HG03457 (cell line): ENCODE data around the gene ALDH1A3.

Experiments used
- ATAC-seq: cut with Tn5 transposase; IDR thresholded peaks from one replicate; pipeline ENCODE4 v1.9.1; 2021; ENCODE audit warnings: moderate number of reproducible peaks; ENCODE audit not compliant: unreplicated experiment

Gene ALDH1A3

DNA sequence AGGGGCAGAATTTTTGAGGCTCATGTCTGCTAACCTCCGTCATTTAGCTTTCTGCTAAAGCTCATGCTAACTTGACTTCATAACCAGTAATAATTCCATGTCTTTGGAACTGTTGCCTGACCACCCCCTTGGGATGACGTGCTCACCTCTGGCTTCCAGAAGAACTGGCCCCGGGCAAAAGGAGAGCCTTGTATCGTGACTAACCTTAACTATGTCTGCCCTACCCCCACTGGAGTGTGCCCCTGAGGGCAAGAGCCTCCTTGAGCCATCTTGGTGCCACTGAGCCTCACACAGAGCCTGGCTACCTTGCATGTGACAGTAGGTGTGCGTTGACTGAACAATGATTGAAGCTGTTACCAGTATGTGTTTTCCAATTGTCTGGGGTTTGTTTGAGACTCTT lies 44.3 kb downstream of the ALDH1A3 start:
- ATAC-seq = no peak

DNA sequence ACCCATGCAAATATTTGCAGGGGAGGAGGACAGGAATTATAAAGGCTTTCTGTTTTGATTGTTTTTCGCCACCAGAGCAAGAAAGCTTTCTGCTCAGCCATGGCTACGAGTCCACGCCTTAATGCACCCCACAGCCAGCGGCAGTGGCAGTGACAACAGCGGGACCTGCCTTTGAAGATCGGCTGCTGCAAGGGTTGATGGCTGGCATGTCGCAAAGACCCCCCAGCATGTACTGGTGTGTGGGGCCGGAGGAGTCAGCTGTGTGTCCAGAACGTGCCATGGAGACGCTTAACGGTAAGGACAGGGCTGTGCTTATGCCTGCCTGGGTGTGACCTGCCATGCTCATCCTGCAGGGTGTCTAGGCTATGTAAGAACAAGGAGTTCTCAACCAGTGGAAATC lies 44.8 kb downstream of the ALDH1A3 start:
- ATAC-seq = no peak

DNA sequence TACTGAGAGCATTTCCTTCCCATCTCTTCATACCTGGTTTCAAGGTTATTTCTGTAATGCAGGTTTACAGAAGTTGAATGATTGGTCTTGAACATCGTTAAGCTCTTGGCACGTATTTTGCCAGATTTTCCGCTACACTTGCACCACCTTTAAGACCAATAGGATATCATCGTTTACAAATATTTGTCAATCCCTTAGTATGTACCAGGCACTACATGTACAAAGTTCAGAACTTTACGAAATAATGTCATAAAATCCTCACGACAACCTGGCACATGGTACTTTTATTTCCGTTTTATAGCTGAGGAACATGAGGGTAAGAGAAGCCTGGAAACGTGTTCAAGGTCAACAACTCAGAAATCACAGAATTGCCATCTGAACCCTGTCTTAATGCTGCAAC lies 45.8 kb downstream of the ALDH1A3 start:
- ATAC-seq = no peak

DNA sequence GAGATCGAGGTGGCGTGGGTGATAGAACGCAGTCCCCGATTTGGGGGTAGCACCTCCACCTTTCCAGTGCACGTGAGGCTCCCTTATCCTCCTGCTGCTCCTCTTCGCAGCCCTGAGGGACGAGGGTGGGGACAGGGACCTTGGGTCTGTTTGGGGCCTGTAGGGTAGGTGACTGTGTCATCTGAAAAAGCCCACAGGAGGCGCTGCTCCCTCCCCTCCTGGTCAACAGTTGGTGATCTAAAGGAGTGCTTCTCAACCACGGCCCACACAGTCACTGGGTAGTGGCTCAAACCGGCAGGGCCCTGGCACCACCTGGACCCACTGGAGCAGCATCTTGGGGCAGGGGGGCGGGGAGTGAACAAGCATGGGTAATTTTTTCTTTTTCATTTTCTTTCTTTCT lies 46.6 kb downstream of the ALDH1A3 start:
- no peak for ATAC-seq

DNA sequence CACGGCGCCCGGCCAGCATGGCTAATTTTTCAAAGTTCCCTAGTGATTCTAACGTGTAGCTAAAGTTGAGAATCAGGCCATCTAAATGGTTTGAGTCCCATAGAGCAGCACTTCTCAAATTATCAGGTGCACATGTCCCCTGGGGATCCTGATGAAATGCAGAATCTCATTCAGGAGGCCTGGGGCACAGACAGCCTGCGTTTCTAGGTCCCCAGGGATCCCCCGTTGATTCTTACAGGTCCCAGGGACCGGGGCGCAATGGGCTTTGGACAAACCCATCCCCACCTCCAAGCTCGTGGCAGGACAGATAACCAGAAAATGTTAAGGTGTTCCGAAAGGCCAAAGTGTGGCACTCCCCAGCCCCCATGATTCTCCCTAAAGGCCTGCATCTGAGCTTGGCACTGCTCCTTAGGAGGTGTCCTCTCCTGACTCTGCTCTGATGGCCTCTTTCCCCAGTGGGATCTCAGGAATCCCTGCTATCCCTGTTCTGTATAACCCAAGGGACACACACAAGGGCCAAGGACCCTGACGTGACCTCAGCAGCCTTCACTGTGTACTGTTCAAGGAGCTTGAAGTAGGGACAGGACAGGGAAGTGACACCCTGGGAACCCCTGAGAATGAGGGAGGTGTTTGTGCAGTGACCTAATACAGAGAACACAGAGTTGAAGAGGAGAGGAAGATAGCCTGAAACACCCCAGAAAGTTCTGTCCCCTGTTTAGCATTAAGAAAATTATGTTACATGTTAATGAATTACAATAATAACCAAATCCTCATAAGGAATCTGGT lies 47.5 kb downstream of the ALDH1A3 start:
- ATAC-seq = no peak

DNA sequence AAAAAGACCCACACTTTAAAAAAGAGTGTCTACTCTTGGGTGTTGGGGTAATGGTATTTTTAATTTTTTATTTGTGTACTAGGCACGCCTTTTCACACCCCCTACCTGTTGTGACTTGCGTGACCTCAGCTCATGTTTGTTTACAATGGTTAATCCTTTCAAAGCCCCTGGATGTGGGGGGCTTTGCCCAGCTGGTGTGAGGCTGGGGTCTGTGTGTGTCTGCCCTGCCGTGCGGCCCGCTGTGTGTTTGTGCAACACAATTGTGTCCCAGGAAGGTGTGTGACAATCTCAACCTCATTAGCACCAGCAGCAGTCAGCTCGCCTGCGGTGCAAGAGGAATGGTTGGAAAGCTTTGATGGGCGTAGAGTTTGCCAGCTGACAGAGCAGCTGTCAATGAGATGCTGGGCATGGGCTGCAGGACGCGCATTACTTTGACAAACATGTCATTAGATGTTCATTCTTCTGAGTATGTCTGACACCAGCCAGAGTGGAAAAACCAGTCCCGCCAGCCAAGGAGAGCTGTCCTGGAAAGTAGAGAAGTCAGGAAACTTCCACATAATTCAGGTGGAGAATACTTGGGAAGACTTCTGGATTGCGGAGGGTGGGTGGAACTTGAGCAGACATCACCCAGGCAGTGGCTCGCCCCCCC lies 49.1 kb downstream of the ALDH1A3 start:
- no peak for ATAC-seq

DNA sequence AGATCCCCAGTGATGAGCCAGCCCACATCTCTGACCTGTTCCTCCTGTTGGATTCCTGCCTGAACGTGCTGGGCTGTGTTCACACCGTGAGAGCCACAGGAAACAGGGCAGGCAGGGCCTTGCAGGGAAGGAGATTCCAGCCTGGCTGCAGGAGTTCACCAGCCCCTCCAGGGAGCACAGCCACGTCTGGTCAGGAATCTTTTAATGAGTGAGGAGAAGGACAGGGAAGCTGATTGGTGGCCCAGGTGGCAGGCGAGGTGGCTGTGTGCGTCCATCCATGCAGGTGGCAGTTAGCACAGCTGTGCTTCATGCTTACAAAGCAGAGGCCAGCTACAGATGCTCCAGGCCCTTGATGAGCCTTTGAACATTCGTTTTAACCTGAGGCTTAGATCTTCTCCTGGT lies 50.0 kb downstream of the ALDH1A3 start:
- ATAC-seq = no peak

DNA sequence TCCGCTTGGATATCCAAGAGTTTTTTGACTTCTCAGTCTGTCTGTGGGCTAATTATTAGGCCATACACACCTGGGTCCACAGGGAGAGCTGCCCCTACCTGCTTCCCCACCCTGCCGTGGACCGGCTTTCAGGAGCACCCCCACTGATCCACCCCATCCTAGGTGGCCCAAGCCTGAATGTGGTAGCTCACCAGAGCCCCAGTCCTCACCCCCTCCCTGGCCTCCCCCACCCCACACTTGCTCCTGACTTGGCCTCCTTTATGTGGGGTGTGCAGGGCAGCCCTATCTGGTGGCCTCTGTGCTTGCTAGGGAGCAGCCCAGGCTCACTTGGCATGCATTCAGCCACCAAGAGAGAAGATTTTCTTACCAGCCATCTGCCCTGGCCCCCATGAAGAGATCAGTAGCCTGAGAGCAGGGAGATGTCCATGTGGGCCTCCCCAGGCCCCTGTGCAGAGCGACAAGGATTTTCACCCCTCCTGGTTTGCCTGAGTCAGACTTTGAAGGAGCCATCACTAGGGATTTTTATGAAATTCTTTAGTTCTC lies 50.7 kb downstream of the ALDH1A3 start:
- ATAC-seq = no peak

DNA sequence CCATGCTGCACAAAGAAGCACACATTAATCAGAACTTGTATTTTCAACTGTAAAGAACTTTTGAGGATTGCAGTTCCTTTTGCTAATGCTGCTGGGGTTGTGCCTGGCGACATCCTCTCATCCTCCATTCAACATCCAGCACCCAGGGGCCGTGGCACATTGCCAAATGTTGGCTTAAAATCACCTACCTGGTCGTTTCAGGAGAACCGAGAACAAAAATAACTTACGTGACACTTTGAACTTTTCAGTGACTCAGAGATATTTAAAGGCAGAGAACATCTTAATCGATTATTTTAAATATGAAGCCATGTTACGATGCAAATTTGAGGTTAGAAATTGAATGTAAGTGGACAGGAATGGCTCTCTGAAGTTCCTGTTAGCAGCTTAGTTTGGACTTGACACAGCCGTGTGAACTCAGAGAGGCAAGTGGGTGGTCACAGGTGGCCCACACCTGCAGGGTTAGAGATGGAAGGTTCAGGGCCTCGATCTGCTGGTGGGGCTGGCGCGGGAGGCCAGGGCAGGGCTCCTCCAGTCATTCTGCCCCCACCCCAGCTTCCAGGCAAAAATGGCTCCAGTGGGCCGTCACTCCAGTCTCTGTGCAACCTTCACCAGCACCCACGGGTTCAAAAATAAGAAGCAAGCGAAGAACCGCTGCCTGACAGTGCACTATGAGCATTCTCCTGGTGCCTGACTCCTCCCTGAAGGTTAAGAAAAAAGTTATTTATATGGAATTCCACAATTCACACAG lies 51.7 kb downstream of the ALDH1A3 start:
- no peak for ATAC-seq

DNA sequence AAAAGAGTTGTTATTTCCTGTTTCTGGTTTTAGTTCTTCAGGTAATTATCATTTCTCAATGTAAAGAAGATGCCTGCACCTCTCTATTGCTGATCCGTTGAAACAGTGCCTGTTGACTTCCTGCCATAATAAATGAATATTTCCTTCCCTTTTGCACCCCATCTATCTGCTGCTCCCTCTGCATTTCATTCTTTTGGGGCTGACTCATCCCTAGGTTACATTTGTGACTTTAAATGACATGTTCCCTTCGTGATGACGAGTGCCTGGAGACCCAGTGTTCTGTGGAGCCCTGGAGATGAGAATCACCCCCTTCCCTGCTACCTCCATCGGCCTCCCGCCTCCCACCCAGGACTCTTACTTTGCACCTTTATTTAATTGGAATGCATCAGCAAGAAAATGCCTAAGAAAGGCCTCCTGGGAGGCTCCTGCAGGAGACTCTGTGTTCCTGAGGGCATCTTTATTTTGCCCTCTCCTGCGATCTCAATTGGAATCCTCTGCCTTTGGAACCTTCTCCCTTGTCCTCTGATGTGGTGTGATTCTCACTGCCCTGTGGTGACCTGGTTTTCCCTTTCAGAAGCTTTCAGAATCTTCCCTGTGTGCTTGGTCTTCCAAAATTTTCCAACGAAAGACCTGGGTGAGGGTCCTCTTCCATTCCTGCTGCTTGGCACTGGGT lies 53.2 kb downstream of the ALDH1A3 start:
- ATAC-seq = no peak

DNA sequence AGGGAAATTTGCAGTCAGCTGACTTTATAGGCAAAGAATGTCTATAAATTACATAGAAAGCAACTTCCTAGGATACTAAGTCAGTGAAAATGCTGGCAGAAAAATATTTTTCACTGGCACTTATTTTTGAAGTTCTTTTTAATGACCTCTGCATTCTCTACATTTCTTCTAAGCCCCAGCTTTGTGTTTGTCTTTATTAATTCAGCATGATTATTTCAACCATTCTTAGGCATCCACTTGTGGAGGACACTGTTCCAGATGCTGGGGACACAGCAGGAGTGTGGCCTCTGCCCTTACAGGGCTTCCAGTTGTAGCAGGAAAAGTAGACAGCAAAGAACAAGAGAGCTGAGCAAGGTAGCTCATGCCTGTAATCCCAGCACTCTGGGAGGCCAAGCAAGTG lies 54.5 kb downstream of the ALDH1A3 start:
- no peak for ATAC-seq

DNA sequence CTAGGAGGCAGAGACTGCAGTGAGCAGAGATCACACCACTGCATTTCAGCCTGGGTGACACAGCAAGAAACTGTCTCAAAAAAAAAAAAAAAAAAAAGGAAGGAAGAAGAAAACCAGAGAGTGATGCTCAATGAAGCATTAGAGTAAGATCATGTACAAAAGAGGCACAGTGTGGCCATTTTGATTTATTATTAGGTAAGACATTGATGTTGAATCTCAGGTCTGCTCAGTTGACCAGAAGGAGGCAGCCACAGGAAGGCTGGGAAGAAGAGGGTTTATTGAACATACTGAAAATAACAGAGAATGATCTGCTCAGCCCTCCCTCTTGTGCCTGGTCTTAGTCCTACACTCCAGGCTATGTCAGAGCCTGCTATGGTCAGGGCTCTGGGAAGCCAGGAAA lies 55.1 kb downstream of the ALDH1A3 start:
- no peak for ATAC-seq

DNA sequence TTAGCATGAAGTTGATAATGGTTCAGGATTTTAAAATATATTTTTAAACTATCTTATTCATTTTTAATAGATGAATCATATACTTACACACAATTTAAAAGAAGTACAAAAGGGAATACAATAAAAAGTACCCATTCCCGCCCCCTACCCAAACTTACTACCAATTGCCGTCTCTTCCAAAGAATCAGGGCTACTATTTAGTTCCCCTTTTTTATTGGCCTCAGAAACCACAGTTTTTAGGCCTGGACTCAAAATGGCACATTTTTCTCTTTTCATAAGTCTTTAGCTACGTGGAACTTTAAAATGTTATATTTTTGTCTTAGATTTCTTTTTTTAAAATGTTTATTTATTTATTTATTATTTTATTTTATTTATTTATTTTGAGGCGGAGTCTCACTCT lies 57.5 kb downstream of the ALDH1A3 start:
- no peak for ATAC-seq

DNA sequence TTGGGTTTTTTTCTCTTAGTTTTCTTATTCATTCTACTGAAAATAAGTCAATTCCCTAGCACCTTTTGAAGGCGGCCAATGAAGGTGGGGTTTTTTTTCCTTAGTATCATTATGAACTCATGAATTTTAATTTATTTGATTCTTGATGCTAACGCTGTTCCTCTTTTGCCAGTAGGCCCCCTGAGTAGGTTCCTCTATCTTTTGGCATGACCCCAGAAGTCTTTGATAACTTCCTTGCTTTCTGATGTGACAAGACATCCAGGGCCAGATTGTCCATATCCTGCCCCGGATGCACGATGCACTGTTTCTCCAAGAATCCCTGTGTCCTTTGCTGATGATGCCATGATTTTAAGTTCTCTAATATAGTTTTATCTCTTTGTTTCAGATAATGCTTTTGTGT lies 60.2 kb downstream of the ALDH1A3 start:
- no peak for ATAC-seq

DNA sequence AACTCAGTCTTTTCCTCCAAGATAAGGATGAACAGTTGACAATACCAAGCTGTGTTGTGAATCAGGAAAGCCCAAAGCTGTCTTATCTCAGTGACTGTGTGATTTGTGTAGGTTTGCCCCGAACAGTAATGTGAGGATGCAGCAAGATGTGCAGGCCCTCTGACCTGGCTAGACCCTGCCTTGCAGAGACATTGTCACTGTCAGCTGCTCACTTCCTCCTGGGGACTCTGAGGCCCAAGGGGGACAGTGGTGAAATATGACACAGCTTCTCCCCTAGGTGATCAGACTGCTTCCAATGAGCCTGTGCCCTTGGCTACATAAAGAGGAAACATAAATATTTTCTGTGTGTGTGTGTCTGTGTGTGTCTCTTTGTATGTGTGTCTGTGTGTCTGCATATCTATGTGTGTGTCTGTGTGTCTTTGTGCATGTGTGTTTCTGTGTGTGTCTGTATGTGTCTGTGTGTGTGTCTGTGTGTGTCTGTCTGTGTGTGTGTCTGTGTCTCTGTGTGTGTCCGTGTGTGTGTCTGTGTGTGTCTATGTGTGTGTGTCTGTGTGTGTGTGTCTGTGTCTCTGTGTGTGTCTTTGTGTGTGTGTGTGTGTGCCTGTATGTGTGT lies 61.2 kb downstream of the ALDH1A3 start:
- peak; percentile 64 for ATAC-seq

DNA sequence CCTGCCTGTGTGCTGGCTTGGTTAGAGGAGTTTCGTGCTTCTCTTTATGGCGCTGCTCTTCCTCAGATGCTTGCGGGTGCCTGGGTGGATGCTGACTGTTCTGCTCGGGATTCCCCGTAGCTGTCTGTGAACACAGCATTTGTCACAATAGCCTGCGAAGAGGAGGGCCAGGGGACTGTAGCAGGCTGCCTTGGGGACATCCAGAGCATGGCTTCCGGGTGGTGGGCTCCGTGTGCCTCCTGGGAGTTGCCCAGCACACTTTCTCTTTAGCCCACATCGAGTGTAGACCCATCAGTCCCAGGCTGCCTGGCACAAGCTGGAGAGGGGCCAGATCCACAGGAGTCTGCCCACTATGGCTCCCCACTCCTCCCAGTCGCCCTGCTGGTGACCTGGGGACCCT lies 61.9 kb downstream of the ALDH1A3 start:
- ATAC-seq = no peak

DNA sequence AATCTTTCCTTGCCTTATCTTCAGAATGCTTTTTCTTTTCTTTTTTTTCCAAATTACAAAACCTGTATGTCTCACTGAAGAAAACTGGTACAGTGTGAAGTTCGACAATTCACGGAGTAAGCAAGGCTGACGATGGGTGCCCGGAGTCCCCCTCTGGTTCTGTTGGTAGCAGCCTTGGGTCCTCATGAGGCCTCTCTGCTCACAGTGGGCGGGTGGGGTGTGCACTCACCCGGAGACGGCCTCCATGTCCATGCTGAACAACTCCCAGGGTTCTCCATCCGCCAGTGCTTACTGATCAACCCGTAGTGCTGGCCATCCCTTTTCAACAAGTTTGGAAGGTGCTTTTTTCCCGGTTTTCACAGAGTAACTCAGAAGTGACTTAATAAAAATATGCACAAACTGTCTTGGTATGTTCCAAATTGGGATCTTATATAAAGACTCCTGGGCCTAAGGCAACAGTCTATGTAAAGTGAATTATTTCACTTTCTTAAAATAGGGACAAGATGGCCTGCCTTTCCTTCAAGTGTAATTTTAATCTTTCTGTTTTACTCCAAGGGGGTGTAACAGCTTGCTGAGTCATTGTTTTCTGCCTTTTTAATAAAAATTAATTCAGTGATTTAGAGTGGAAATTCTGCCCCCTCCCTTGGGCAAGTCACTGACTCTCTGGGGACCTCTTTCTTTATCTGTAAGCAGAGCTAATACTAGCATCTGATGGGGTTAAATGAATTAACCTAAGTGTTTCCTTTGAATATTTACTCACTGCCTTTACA lies 63.2 kb downstream of the ALDH1A3 start:
- ATAC-seq = no peak

DNA sequence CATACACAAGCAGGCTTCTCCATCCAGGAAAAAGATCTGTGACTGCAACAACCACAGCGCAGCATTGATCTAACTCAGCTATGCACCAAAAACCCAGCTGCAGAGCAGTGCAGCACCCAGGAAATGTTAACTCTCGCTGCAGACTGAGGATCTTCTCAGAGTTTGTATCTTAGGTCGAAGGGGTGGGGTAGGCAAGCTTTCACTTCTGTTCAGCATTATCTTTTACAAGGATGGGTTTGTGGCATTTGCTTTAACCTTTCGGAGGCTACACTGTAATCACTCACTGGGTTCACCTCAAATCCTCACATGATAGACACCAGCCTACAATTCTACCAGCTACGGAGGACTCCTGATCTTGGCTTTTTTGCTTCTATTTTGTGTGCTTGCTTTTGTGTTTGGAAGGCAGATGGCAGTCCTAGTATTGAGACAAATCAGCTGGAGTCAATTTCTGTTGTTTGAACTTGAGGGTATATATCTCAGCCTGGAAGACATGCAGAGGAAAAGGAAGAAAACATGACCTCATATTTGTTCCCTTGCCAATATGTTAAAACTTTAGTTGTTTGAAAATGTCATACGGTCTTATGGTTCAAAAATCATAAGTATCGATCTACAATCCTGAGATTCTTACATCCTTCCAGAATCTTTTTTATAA lies 64.7 kb downstream of the ALDH1A3 start:
- no peak for ATAC-seq

DNA sequence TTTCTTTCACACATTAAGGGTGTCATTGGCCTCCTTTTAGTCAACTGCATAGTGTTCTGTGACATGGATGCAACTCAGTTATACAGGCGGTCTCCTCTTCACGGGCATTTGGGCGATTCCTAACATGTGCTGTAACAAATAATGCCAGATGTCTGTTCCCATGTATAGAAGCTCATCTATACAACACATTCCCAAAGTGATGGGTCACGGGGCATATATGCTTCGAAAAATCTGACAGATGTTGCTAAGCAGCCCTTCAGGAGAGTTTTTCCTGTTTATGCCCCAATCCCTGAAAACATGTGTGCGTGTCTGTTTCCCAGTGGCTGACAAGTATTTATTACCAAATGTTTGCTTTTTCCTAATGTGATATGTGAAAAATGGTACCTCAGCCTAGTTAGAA lies 65.4 kb downstream of the ALDH1A3 start:
- ATAC-seq = no peak
